K562 (cell line): ENCODE data around the gene SPIB. TPM values are rescaled to one million over a fixed set of nuclear protein-coding genes. Genes with fewer than 3 reads are reported as not detected.

Experiments used
- ATAC-seq: fragments of 200-7000 bp; cut with Tn5 transposase; 3 replicates; pipeline ENCODE4 v1.9.1; 2020; ENCODE audit warnings: moderate library complexity
- BruUV-seq: library from RNA; stranded (reverse); fragments of 400-500 nt; replicated peaks from 2 replicates; lab custom pipeline; 2021; lab: Mats Ljungman, UMichigan
- CTCF ChIA-PET: fragments of 300-600 bp; formaldehyde crosslinking; extraction: SDS; loops from one replicate; lab custom pipeline; 2021; ENCODE audit warnings: low intra/inter-chr PET ratio; lab: Yijun Ruan, JAX
- POLR2A ChIA-PET: fragments of 300-600, 350-650 bp; sonication (Branson Sonifier 250); formaldehyde crosslinking; extraction: SDS; loops from one replicate; lab custom pipeline; 2021; ENCODE audit warnings: antibody characterized with exemption, inconsistent platforms; lab: Yijun Ruan, JAX
- DNase-seq, 4 experiments: peaks; one replicate each; pipeline versions ENCODE4 v3.0.0 to v3.0.0-alpha.2; 2011 to 2018; ENCODE audit warnings: low spot score in 3 of 4, mixed read lengths in 3 of 4; ENCODE audit errors: extremely low read depth in 1 of 4
- FAIRE-seq: peaks from 2 replicates; lab custom pipeline; 2011; peaks lifted over from hg19 to GRCh38; lab: Jason Lieb, UNC
- H2AFZ ChIP-seq: 2 replicates; pipeline ENCODE4 v1.6.0; 2011; ENCODE audit warnings: low read depth, low read length, control low read depth, inconsistent platforms
- H3K27ac ChIP-seq: fragments of 200-600 bp; 3 replicates; pipeline ENCODE4 v1.8.0; 2011; ENCODE audit warnings: low read depth, mild to moderate bottlenecking, control low read depth, inconsistent platforms, low read length, moderate library complexity, mixed read lengths; ENCODE audit errors: extremely low read depth
- H3K27me3 ChIP-seq, 2 experiments: fragments of 300-600 bp in 1 of 2; 2 replicates in 1 of 2; 3 replicates in 1 of 2; pipeline versions ENCODE4 v1.6.0 to v1.8.0; 2011; ENCODE audit warnings: inconsistent platforms in 2 of 2, low read length in 2 of 2, mild to moderate bottlenecking in 1 of 2, mixed read lengths in 1 of 2, moderate library complexity in 1 of 2; ENCODE audit not compliant: control insufficient read depth in 2 of 2, insufficient read depth in 2 of 2
- H3K36me3 ChIP-seq: fragments of 300-600 bp; 3 replicates; pipeline ENCODE4 v1.8.0; 2011; ENCODE audit warnings: mild to moderate bottlenecking, low read length, inconsistent platforms; ENCODE audit not compliant: control insufficient read depth, insufficient read depth
- H3K4me1 ChIP-seq, 2 experiments: fragments of 200-600 bp in 1 of 2; replicated peaks in 1 of 2; 2 replicates in 1 of 2; 3 replicates in 1 of 2; pipeline versions ENCODE4 v1.5.1 to v1.8.0; 2011; ENCODE audit warnings: inconsistent platforms in 2 of 2, low read length in 2 of 2, mild to moderate bottlenecking in 1 of 2, mixed read lengths in 1 of 2, moderate library complexity in 1 of 2; ENCODE audit not compliant: control insufficient read depth in 2 of 2, insufficient read depth in 2 of 2
- H3K4me2 ChIP-seq: 2 replicates; pipeline ENCODE4 v1.6.1; 2011; ENCODE audit warnings: low read length, control low read depth, inconsistent platforms, mixed read lengths; ENCODE audit not compliant: insufficient read depth
- H3K4me3 ChIP-seq: fragments of 200-600 bp; sonication (generic), shearing (Covaris generic); 2 replicates; pipeline ENCODE4 v1.5.1; 2016; ENCODE audit warnings: control low read depth, inconsistent platforms
- H3K79me2 ChIP-seq: fragments of 200-600 bp; 3 replicates; pipeline ENCODE4 v1.8.0; 2011; ENCODE audit warnings: low read length, inconsistent platforms; ENCODE audit not compliant: control insufficient read depth, insufficient read depth
- H3K9ac ChIP-seq, 2 experiments: 2 replicates each; pipeline versions ENCODE4 v1.6.0 to v1.6.1; 2011; ENCODE audit warnings: low read depth in 2 of 2, low read length in 2 of 2, control low read depth in 1 of 2, inconsistent platforms in 1 of 2, mild to moderate bottlenecking in 1 of 2, mixed read lengths in 1 of 2; ENCODE audit not compliant: insufficient read depth in 1 of 2
- H3K9me1 ChIP-seq: one replicate; pipeline ENCODE4 v1.6.0; 2011; ENCODE audit warnings: inconsistent platforms, mild to moderate bottlenecking, low read length, moderate library complexity; ENCODE audit not compliant: control insufficient read depth, insufficient read depth
- H3K9me3 ChIP-seq: replicated peaks from 2 replicates; pipeline ENCODE4 v1.5.1; 2011; ENCODE audit warnings: low read depth, low read length, inconsistent platforms; ENCODE audit not compliant: control insufficient read depth, insufficient read depth
- H4K20me1 ChIP-seq: replicated peaks from 2 replicates; pipeline ENCODE4 v1.6.1; 2011; ENCODE audit warnings: low read length, inconsistent platforms, mixed read lengths; ENCODE audit not compliant: control insufficient read depth, insufficient read depth
- BMI1 ChIP-seq: fragments of 150-350 bp; IDR thresholded peaks from 2 replicates; pipeline ENCODE4 v1.6.1; 2014; ENCODE audit warnings: low read length
- CEBPZ ChIP-seq: fragments of 150-350 bp; IDR thresholded peaks from 2 replicates; pipeline ENCODE4 v1.6.1; 2014; ENCODE audit warnings: low read depth, mild to moderate bottlenecking, low read length, borderline replicate concordance
- DDX20 ChIP-seq: fragments of 450-650 bp; IDR thresholded peaks from 2 replicates; pipeline ENCODE4 v1.6.1; 2016; ENCODE audit warnings: missing genetic modification characterization, low read depth, mild to moderate bottlenecking, missing compliant biosample characterization, moderate library complexity
- HDAC8 ChIP-seq: fragments of 450-650 bp; IDR thresholded peaks from 2 replicates; pipeline ENCODE4 v1.6.1; 2016; ENCODE audit warnings: mild to moderate bottlenecking, missing genetic modification characterization, moderate library complexity, missing compliant biosample characterization
- HMGN3 ChIP-seq: IDR thresholded peaks from 2 replicates; pipeline ENCODE4 v1.6.1; 2011; ENCODE audit warnings: borderline replicate concordance, low read depth, mild to moderate bottlenecking, mixed read lengths, low read length; ENCODE audit not compliant: insufficient read length; ENCODE audit errors: extremely low read depth
- JUND ChIP-seq, 2 experiments: IDR thresholded peaks; 2 replicates in 1 of 2; 3 replicates in 1 of 2; pipeline ENCODE4 v1.6.1; 2011; ENCODE audit warnings: borderline replicate concordance in 2 of 2, low read depth in 2 of 2, low read length in 2 of 2, improper control_type of control experiment in 1 of 2, missing biosample characterization in 1 of 2, missing genetic modification characterization in 1 of 2, missing genetic modification reagents in 1 of 2
- MXI1 ChIP-seq: IDR thresholded peaks from 2 replicates; pipeline ENCODE4 v1.6.1; 2011; ENCODE audit warnings: low read depth, mild to moderate bottlenecking, improper control_type of control experiment, low read length
- NR1H2 ChIP-seq: sonication (generic); formaldehyde crosslinking; IDR thresholded peaks from 2 replicates; pipeline ENCODE4 v1.4.0; 2020; ENCODE audit warnings: mild to moderate bottlenecking, missing genetic modification reagents
- RBM25 ChIP-seq: fragments of 200-400 bp; formaldehyde crosslinking; IDR thresholded peaks from 2 replicates; pipeline ENCODE4 v1.6.1; 2018; ENCODE audit warnings: low read length, low read depth, moderate library complexity; ENCODE audit not compliant: severe bottlenecking
- SP1 ChIP-seq: sonication (generic); formaldehyde crosslinking; IDR thresholded peaks from 2 replicates; pipeline ENCODE4 v1.8.1; 2022; ENCODE audit warnings: mild to moderate bottlenecking, missing genetic modification reagents
- TEAD1 ChIP-seq, 2 experiments: fragments of 450-650 bp in 1 of 2; sonication (generic) in 1 of 2; formaldehyde crosslinking; IDR thresholded peaks; 2 replicates each; pipeline versions ENCODE4 v1.4.0 to v1.8.0; 2020 to 2022; ENCODE audit warnings: mild to moderate bottlenecking in 2 of 2, missing genetic modification reagents in 1 of 2
- ZBED1 ChIP-seq: IDR thresholded peaks from 2 replicates; pipeline ENCODE4 v1.6.1; 2014
- ZFP1 ChIP-seq: fragments of 450-650 bp; formaldehyde crosslinking; IDR thresholded peaks from 2 replicates; pipeline ENCODE4 v1.4.0; 2020; ENCODE audit warnings: mild to moderate bottlenecking, mixed read lengths
- ZNF124 ChIP-seq: sonication (generic); formaldehyde crosslinking; IDR thresholded peaks from 2 replicates; pipeline ENCODE4 v1.8.1; 2022; ENCODE audit warnings: missing genetic modification reagents
- ZNF134 ChIP-seq: fragments of 250-450 bp; sonication (Bioruptor Pico); conservative IDR thresholded peaks from 2 replicates; pipeline ENCODE4 v1.4.0; 2020
- ZNF212 ChIP-seq: fragments of 450-650 bp; formaldehyde crosslinking; IDR thresholded peaks from 2 replicates; pipeline ENCODE4 v1.4.0; 2020; ENCODE audit warnings: mild to moderate bottlenecking
- ZNF232 ChIP-seq: sonication (generic); formaldehyde crosslinking; IDR thresholded peaks from 2 replicates; pipeline ENCODE4 v1.8.0; 2022; ENCODE audit warnings: mild to moderate bottlenecking, missing genetic modification reagents
- ZNF586 ChIP-seq: fragments of 450-650 bp; formaldehyde crosslinking; conservative IDR thresholded peaks from 2 replicates; pipeline ENCODE4 v1.4.0; 2020; ENCODE audit warnings: mild to moderate bottlenecking, moderate library complexity
- WGBS: fragments of 100-300 bp; shearing (Covaris generic); methylation state at CpG from one replicate; pipeline ENCODE4 v1.1.6; 2016; ENCODE audit warnings: low coverage, mixed read lengths; ENCODE audit not compliant: insufficient coverage; ENCODE audit errors: missing lambda C conversion rate; 5-methylcytosine and 5-hydroxymethylcytosine counted together
- in situ Hi-C: fragments of 300-500 bp; cut with MboI; formaldehyde crosslinking; loops from 4 replicates; pipeline ENCODE4 v1.15.0; 2018; ENCODE audit warnings: inconsistent platforms, mixed read lengths
- intact Hi-C: fragments of 100-400 bp; cut with micrococcal nuclease; formaldehyde crosslinking; loops from 2 replicates; pipeline ENCODE4 v1.14.2; 2022
- polyA plus RNA-seq, 8 experiments: library from polyadenylated mRNA; depleted of rRNA in 4 of 8; stranded (reverse) in 5 of 8; unstranded in 3 of 8; fragments of >200 nt; fragmentation: Nextera tagmentation in 2 of 8; fragmentation: Illumina TruSeq in 1 of 8; extraction: Ambion mirVana in 2 of 8; extraction: Trizol in 1 of 8; gene quantifications; 2 replicates each; pipeline versions ENCODE4 v1.2.1 to v1.2.3, GENCODE V29; 2011 to 2014; ENCODE audit warnings: inconsistent platforms in 1 of 8, missing spikeins in 1 of 8
- total RNA-seq, 7 experiments: library from RNA; depleted of rRNA in 6 of 7; stranded (reverse); fragments of >200 nt in 6 of 7; fragmentation: Illumina TruSeq in 2 of 7; extraction: Trizol in 2 of 7; gene quantifications; 2 replicates each; pipeline versions ENCODE4 v1.2.1 to v1.2.3, GENCODE V29; 2011 to 2021; ENCODE audit warnings: low replicate concordance in 1 of 7
- TF ChIP-seq, protein P1 (sequence below): sonication (generic); formaldehyde crosslinking; IDR thresholded peaks from 2 replicates; pipeline ENCODE4 v1.8.0; 2022; ENCODE audit warnings: missing genetic modification reagents, mild to moderate bottlenecking, borderline replicate concordance

Gene SPIB
- total and polyA plus RNA-seq, 9 of the 15 experiments (the other 6 are each of a cell fraction or from before 2014, with no cell fraction given), result 0.06 to 1.0 (median 0.43) TPM; not detected in 1

GRCh38 chr19:50380137-50380536 is 38.6 kb upstream of the SPIB start:
- no peak overlapping the region for H3K4me3 ChIP-seq
- no peaks in the 10 kb centered on the region for H3K9me3 ChIP-seq
- no peak overlapping the region; the same call in 2 of the 3 replicates for H3K27ac ChIP-seq
- H3K27me3 ChIP-seq, result no peaks in the 10 kb centered on the region
- WGBS, result 95% methylated on average over 11 of the region's 11 CpGs
- peaks cover 59% of the 10 kb centered on the region; the same call in 2 of the 3 replicates for H3K36me3 ChIP-seq
- peaks cover 39% of the 10 kb centered on the region for H3K79me2 ChIP-seq
- peaks cover 19 to 70% of the 10 kb centered on the region in 2 experiments for H3K4me1 ChIP-seq
- ChIA-PET POLR2A (interaction anchor here (0.6 kb wide), 1 partner anchor 9 kb away, joined by 3 read pairs; no protein-coding TSS in a partner anchor), CTCF (no interaction called here)
- in situ Hi-C loops (no loop called here), intact Hi-C loops (no loop called here)
- no peak overlapping the region for H2AFZ ChIP-seq
- peaks cover 2% of the 10 kb centered on the region for H4K20me1 ChIP-seq
- FAIRE-seq (no peak), DNase-seq (peak in 1 of 4 experiments; percentile 3), ATAC-seq (no peak)
- peak overlapping the region in 1 of 2 experiments; percentile 58; a peak in 2 of 4 replicates for H3K9ac ChIP-seq
- H3K9me1 ChIP-seq, result no peaks in the 10 kb centered on the region
- BruUV-seq, result no TSS peak
- no peak overlapping the region for H3K4me2 ChIP-seq
- TF ChIP-seq ZNF212 (CRISPR knock-in tag) (no peak), HDAC8 (no peak), BMI1 (no peak), TEAD1 (CRISPR knock-in tag; IDR thresholded peaks at IDR 0.05) (no peak), CEBPZ (no peak), RBM25 (no peak), ZFP1 (CRISPR knock-in tag) (no peak), ZNF232 (CRISPR knock-in tag) (no peak), MXI1 (no peak), ZNF586 (CRISPR knock-in tag) (no peak), ZBED1 (no peak), ZNF124 (CRISPR knock-in tag) (no peak), ZNF134 (CRISPR knock-in tag) (no peak), JUND (IDR thresholded peaks at IDR 0.05; ENCODE audit: borderline replicate concordance, low read depth, low read length) (no peak), JUND (tag; IDR thresholded peaks at IDR 0.05; ENCODE audit: borderline replicate concordance, low read depth, low read length) (no peak), NR1H2 (CRISPR knock-in tag) (no peak), DDX20 (no peak), HMGN3 (no peak), SP1 (CRISPR knock-in tag) (no peak)
- TF ChIP-seq, protein P1, sequence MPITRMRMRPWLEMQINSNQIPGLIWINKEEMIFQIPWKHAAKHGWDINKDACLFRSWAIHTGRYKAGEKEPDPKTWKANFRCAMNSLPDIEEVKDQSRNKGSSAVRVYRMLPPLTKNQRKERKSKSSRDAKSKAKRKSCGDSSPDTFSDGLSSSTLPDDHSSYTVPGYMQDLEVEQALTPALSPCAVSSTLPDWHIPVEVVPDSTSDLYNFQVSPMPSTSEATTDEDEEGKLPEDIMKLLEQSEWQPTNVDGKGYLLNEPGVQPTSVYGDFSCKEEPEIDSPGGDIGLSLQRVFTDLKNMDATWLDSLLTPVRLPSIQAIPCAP (CRISPR knock-in tag), result no peak
